Right cardiac atrium (tissue), 5 donors: Measurements from ENCODE around the gene EOLA1. TPM values are rescaled to one million over a fixed set of nuclear protein-coding genes. Genes with fewer than 3 reads are reported as not detected.
"Not testable (repeated sequence)": the region's sequence is repeated elsewhere in the genome, so short reads cannot be mapped to it uniquely, and the experiment has no call there.

Experiments
- ATAC-seq, 2 donors: fragments of 200-7000 bp; cut with Tn5 transposase; one replicate each; pipeline versions ENCODE4 v1.8.0 to v1.9.1; 2020; ENCODE audit warnings: moderate library complexity in 2 of 2, mild to moderate bottlenecking in 1 of 2
- DNase-seq, 3 donors: peaks; one replicate each; pipeline ENCODE4 v3.0.0-alpha.2; 2020
- H3K27ac ChIP-seq: one replicate; pipeline ENCODE4 v1.5.1; 2013; ENCODE audit warnings: mild to moderate bottlenecking, low read length, control low read depth, moderate library complexity
- H3K27me3 ChIP-seq: one replicate; pipeline ENCODE4 v1.6.1; 2013; ENCODE audit not compliant: control insufficient read depth, insufficient read depth
- H3K4me1 ChIP-seq: one replicate; pipeline ENCODE4 v1.6.1; 2013; ENCODE audit warnings: low read length; ENCODE audit not compliant: control insufficient read depth, insufficient read depth
- H3K4me3 ChIP-seq: one replicate; pipeline ENCODE4 v1.5.1; 2013; ENCODE audit warnings: low read length, control low read depth
- H3K9me3 ChIP-seq: one replicate; pipeline ENCODE4 v1.6.1; 2013; ENCODE audit warnings: low read length; ENCODE audit not compliant: control insufficient read depth
- WGBS: extraction: QIAGEN DNeasy Blood & Tissue Kit; methylation state at CpG from one replicate; pipeline ENCODE4 v1.1.7; 2013; 5-methylcytosine and 5-hydroxymethylcytosine counted together
- intact Hi-C, 4 donors: fragments of 100-400 bp; cut with DNase I; formaldehyde crosslinking; loops; one replicate each; pipeline versions ENCODE4 v1.11.0 to v1.14.0; 2022 to 2023
- polyA plus RNA-seq: library from polyadenylated mRNA; stranded (reverse); fragments of 200-250 nt; gene quantifications from one replicate; pipeline ENCODE4 v1.2.3, GENCODE V29; 2013
- total RNA-seq, 4 donors: library from RNA; stranded (reverse); fragmentation: NEBNext Ultra II Directional; extraction: Animal tissue kit (Norgen Biotek cat#: 25700); gene quantifications; one replicate each; pipeline ENCODE4 v1.2.1, GENCODE V29; 2021
- donor health status: healthy with polysubstance abuse.
- donor health status: DM: no; HTN: yes; CAD: no.
- donor health status: DM: no; HTN: no; CAD: no.
- donor health status: DM: no; HTN: yes; CAD: no; lungs with severe emphysema.
- donor health status: DM: yes; HTN: yes; CAD: no.

The EOLA1 gene
- total and polyA plus RNA-seq, 5 donors: 23.8 to 29.6 (median 26.4) TPM

- H3K27ac ChIP-seq, H3K27me3 ChIP-seq, H3K4me3 ChIP-seq, DNase-seq, intact Hi-C loops, ATAC-seq, H3K9me3 ChIP-seq, H3K4me1 ChIP-seq: not testable (repeated sequence)
- 71% methylated on average over 5 of the region's 5 CpGs for WGBS
Observed at GRCh38 chrX:149502923-149503322, 37.9 kb upstream of the EOLA1 start.

DNA sequence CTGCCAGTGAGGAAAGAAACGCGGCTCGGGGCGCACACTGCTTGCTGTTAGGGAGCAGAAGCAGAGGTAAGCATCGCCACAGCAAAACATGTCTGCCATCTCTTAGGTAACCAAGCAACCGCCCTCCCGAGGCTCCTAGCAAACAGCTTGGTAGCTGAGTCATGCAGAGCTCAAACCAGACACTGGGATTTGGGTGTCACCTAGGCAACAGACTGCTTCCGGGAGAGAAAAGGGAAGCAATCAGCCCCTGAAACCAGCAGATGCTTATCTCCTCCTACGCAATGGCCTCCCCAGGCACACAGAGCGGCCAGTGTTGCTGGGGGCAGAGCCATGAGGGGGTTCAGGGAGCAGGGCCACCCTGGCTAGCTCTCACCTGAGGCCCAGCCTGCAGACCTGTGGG is 37.4 kb upstream of the EOLA1 start:
- WGBS: 20% methylated on average over 5 of the region's 10 CpGs
- H3K27me3 ChIP-seq, H3K4me1 ChIP-seq, H3K27ac ChIP-seq, H3K9me3 ChIP-seq, intact Hi-C loops, H3K4me3 ChIP-seq: not testable (repeated sequence)
- ATAC-seq (peak; percentile 53 to 68), DNase-seq (peak; percentile 43 to 65 (median 61))

DNA sequence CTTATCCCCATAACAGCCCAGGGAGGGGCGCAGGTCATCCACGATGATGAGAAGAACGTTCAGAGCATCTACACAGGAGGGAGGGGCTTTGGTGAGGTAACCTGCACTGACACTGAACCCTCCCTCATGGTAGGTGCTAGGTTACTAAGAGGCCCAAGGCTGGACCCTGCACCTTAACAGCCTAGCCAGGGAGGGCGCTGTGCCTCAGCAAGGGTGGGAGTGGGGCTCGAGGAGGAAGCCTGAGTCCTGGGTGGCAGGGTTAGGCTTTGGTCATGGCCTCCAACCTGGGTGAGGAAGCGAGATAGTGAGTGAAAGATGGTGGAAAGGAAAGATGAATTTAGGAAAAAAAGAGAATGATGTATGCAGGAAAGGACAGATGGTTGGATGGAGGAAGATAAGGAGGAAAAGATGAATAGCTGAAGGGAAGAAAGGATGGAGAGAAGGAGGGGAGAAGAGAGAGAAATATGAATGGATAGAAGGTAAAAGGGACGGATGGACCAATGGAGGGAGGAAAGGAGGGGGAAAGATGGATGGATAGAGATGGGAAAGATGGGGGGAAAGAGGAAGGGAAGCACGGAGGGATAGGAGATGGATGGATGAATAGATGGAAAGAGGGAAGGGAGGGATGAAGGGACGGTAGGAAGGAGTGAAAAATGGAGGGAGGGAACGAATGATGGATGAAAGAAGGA is 36.4 kb upstream of the EOLA1 start:
- WGBS: 39% methylated on average over 10 of the region's 10 CpGs
- intact Hi-C loops: no loop called here

GRCh38 chrX:149504915-149505651 is 35.7 kb upstream of the EOLA1 start, which contains the start of gene IDS:
Gene IDS, minus strand, starts transcription at chrX:149505306. Its CDS starts 169 bp downstream, at chrX:149505137.
- no peaks in the 10 kb centered on the region for H3K27me3 ChIP-seq
- H3K27ac ChIP-seq: peak within 1 kb of the TSS; percentile 91
- H3K4me3 ChIP-seq: peak within 1 kb of the TSS; percentile 61
- intact Hi-C loops: no loop called here
- peaks cover 5% of the 10 kb centered on the region for H3K4me1 ChIP-seq
- WGBS: 0% methylated on average over 54 of the region's 54 CpGs
- no peaks in the 10 kb centered on the region for H3K9me3 ChIP-seq
- peak; percentile 90 to 96 (median 95) for DNase-seq
- ATAC-seq: peak; percentile 97 to 98

More for the DNA sequence above, 36.4 kb upstream of the EOLA1 start:
- Histone ChIP-seq H3K27me3 (no peaks in the 10 kb centered on the region), H3K4me1 (peaks cover 5% of the 10 kb centered on the region), H3K9me3 (no peaks in the 10 kb centered on the region), H3K27ac (peak overlapping the region; percentile 91), H3K4me3 (peak overlapping the region; percentile 61)
- peak in 1 of 3 donors; percentile 68 for DNase-seq
- peak; percentile 17 to 19 for ATAC-seq

- intact Hi-C loops: no loop called here
- WGBS: 88% methylated on average over 9 of the region's 9 CpGs
- H3K27ac ChIP-seq: no peak overlapping the region
Observed at GRCh38 chrX:149505671-149506070, 35.1 kb upstream of the EOLA1 start.

DNA sequence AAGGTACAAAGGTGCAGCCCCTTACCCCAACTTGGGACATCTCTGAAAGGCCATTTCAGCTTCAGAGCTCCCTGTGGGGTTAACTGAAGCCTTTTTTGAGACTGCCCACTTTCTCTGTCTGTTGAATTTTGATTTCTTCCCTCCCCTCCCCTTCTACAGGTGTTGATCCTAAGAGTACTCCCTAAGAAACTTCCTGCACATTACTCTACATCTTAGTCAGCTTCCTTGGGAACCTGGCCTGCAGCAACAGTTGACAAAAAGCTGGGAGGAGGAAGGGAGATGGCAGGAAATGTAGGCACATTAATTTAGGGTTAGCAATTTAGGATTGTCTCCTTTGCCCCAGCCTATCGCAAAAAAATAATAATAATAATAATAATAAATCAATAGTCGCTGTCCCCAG is 34.5 kb upstream of the EOLA1 start:
- DNase-seq: no peak
- 87% methylated on average over 2 of the region's 2 CpGs for WGBS
- no peak overlapping the region for H3K4me3 ChIP-seq
- no peak for ATAC-seq
- no peaks in the 10 kb centered on the region for H3K27me3 ChIP-seq
- peaks cover 5% of the 10 kb centered on the region for H3K4me1 ChIP-seq
- H3K9me3 ChIP-seq: no peaks in the 10 kb centered on the region
- intact Hi-C loops: no loop called here
- H3K27ac ChIP-seq: no peak overlapping the region

More at GRCh38 chrX:149505671-149506070, 35.1 kb upstream of the EOLA1 start:
- peak overlapping the region; percentile 21 for H3K4me3 ChIP-seq
- DNase-seq (no peak), ATAC-seq (no peak)
- no peaks in the 10 kb centered on the region for H3K9me3 ChIP-seq
- H3K27me3 ChIP-seq: no peaks in the 10 kb centered on the region
- peaks cover 5% of the 10 kb centered on the region for H3K4me1 ChIP-seq

- intact Hi-C loops: no loop called here
- H3K27me3 ChIP-seq: no peaks in the 10 kb centered on the region
- no peaks in the 10 kb centered on the region for H3K4me1 ChIP-seq
- no peaks in the 10 kb centered on the region for H3K9me3 ChIP-seq
- H3K27ac ChIP-seq: no peak overlapping the region
- WGBS: 79% methylated on average over 1 of the region's 1 CpG
- ATAC-seq: no peak
- H3K4me3 ChIP-seq: no peak overlapping the region
- no peak for DNase-seq
Observed at GRCh38 chrX:149508467-149508866, 32.3 kb upstream of the EOLA1 start.

DNA sequence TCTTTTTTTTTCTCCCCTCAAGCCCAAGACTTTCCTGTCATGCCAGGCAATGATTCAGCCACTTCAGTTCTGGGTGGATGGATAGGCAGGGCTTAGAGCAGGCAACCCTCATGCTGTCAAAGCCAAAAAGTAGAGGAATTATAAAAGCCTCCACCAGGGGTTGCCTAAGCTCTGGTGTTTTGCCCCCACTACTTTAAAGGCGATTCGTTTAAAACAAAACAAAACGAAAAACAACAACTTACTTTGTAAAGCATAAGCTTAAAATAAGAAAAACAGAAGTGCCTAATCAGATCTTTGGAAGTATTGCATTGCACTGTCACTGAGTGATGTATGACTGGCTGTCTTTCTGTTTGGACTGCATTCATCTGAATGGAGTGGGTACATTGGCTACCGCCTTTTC is 30.4 kb upstream of the EOLA1 start:
- Histone ChIP-seq H3K4me1 (no peaks in the 10 kb centered on the region), H3K27ac (no peak overlapping the region), H3K9me3 (no peaks in the 10 kb centered on the region), H3K4me3 (no peak overlapping the region), H3K27me3 (no peaks in the 10 kb centered on the region)
- ATAC-seq: no peak
- intact Hi-C loops: no loop called here
- WGBS: 25% methylated on average over 4 of the region's 4 CpGs
- no peak for DNase-seq

DNA sequence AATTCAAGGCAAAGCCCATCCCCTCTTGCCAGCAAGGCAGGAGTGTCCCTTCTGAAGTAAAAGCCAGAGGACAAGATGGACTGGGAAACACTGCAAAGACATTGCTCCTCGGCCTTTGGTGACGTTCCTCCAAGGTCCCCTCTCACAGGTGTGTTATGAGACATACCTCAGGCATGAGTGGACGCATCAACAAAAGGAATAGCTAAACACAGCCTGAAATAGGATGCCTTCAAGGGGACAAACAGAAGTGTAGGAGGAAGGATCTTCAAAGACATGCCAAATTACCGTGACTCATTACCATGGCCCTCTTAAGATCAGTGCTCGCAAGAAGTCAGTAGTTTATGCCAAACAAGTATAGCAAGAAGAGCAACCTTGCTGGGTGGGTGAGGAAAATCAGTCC is 29.7 kb upstream of the EOLA1 start:
- 86% methylated on average over 5 of the region's 5 CpGs for WGBS
- intact Hi-C loops: no loop called here
- H3K27ac ChIP-seq: no peak overlapping the region
- DNase-seq (no peak), ATAC-seq (no peak)
- H3K4me3 ChIP-seq: no peak overlapping the region
- H3K4me1 ChIP-seq: no peaks in the 10 kb centered on the region
- H3K9me3 ChIP-seq: no peaks in the 10 kb centered on the region
- H3K27me3 ChIP-seq: no peaks in the 10 kb centered on the region

DNA sequence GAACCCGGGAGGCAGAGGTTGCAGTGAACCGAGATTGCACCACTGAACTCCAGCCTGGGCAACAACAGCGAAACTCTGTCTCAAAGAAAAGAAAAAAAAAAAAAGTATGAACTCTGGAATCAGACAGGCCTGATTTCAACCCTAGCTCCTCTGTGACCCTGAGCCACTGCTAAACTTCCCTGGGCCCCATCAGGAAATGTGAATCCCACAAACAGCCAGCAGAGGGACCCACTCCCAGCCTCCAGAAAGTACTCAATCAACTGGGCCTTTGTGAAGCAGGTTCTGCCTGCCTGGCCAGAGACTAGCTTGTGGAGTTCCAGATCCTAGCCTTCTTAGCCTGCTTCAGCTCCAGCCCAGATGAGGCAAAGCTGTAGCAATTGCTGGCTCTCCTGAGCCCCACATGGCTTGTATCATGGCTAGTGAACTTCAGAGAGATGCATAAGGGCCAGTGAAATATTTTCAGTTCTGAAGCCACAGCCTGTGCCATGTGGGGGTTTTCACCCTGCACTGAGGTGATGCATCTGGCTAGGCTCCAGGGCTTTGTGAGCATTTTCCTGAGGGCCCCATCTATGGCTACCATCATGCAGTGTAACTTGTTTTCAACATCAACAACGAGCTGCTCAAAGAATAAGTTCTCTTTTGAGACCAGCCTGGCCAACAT is 28.5 kb upstream of the EOLA1 start:
- WGBS: 86% methylated on average over 4 of the region's 4 CpGs
- intact Hi-C loops: no loop called here
- DNase-seq: peak in 2 of 3 donors; percentile 29 to 60

More for the DNA sequence above, 28.5 kb upstream of the EOLA1 start:
- Histone ChIP-seq H3K4me3 (no peak overlapping the region), H3K27me3 (no peaks in the 10 kb centered on the region), H3K9me3 (no peaks in the 10 kb centered on the region), H3K4me1 (no peaks in the 10 kb centered on the region), H3K27ac (no peak overlapping the region)
- ATAC-seq: peak; percentile 61 to 67
